Fibroblast of upper back skin (primary cell): ENCODE measurements around the gene MT4.

ENCODE experiments used
- DNase-seq: peaks from one replicate; pipeline ENCODE4 v3.0.0-alpha.2; 2013

Gene MT4

GRCh38 chr16:56564793-56565477 lies at the start of gene MT4:
TSS of gene MT4 (plus strand) at chr16:56565073. CDS start at chr16:56565129, 56 bp downstream.
- no peak for DNase-seq

GRCh38 chr16:56515665-56516064 lies 49.2 kb upstream of the MT4 start:
- DNase-seq = no peak

- no peak for DNase-seq
Observed at GRCh38 chr16:56517206-56517605, 47.7 kb upstream of the MT4 start.

- DNase-seq = no peak
Observed at GRCh38 chr16:56518425-56518824, 46.4 kb upstream of the MT4 start.

GRCh38 chr16:56519459-56520250 lies 45.2 kb upstream of the MT4 start, which contains the start of gene BBS2:
TSS of gene BBS2 (minus strand) at chr16:56520024. CDS start at chr16:56519862, 162 bp downstream.
- peak; percentile 84 for DNase-seq

GRCh38 chr16:56520251-56520577 lies 44.7 kb upstream of the MT4 start:
- DNase-seq = no peak

GRCh38 chr16:56525236-56525635 lies 39.6 kb upstream of the MT4 start:
- peak; percentile 88 for DNase-seq

- DNase-seq = peak; percentile 46
Observed at GRCh38 chr16:56530872-56531271, 34.0 kb upstream of the MT4 start.

GRCh38 chr16:56532714-56533113 lies 32.2 kb upstream of the MT4 start:
- DNase-seq = no peak

- no peak for DNase-seq
Observed at GRCh38 chr16:56534847-56535383, 30.0 kb upstream of the MT4 start.

GRCh38 chr16:56538331-56538730 lies 26.5 kb upstream of the MT4 start:
- no peak for DNase-seq

- no peak for DNase-seq
Observed at GRCh38 chr16:56539656-56540055, 25.2 kb upstream of the MT4 start.

- no peak for DNase-seq
Observed at GRCh38 chr16:56542039-56542438, 22.8 kb upstream of the MT4 start.

GRCh38 chr16:56547120-56547948 lies 17.5 kb upstream of the MT4 start:
- DNase-seq = peak; percentile 64

GRCh38 chr16:56547949-56548567 lies 16.8 kb upstream of the MT4 start:
- DNase-seq = no peak

- DNase-seq = no peak
Observed at GRCh38 chr16:56549161-56549560, 15.7 kb upstream of the MT4 start.

- DNase-seq = no peak
Observed at GRCh38 chr16:56549744-56550385, 15.0 kb upstream of the MT4 start.

GRCh38 chr16:56551796-56552738 lies 12.8 kb upstream of the MT4 start:
- no peak for DNase-seq

- no peak for DNase-seq
Observed at GRCh38 chr16:56554441-56554840, 10.4 kb upstream of the MT4 start.

- DNase-seq = peak; percentile 64
Observed at GRCh38 chr16:56558024-56558747, 6.7 kb upstream of the MT4 start.
